Right lobe of liver (tissue), 6 donors: Measurements from ENCODE around the gene FGD2. TPM values are rescaled to one million over a fixed set of nuclear protein-coding genes. Genes with fewer than 3 reads are reported as not detected.

Source experiments
- ATAC-seq, 4 donors: fragments of 200-7000 bp; cut with Tn5 transposase; one replicate each; pipeline ENCODE4 v1.9.1; 2020; ENCODE audit warnings: mild to moderate bottlenecking in 4 of 4, moderate library complexity in 4 of 4
- DNase-seq, 3 donors: peaks; one replicate each; pipeline ENCODE4 v3.0.0-alpha.2; 2020
- H3K27ac ChIP-seq, 3 donors: fragments of 200-600 bp; one replicate each; pipeline ENCODE4 v1.8.0; 2022
- H3K27me3 ChIP-seq, 2 donors: fragments of 200-600 bp; one replicate each; pipeline ENCODE4 v1.8.0; 2022
- H3K36me3 ChIP-seq, 4 donors: fragments of 200-600 bp; sonication (generic) in 1 of 4; one replicate each; pipeline versions ENCODE4 v1.5.1 to v1.8.0; 2017 to 2022; ENCODE audit warnings: control low read depth in 1 of 4
- H3K4me1 ChIP-seq, 4 donors: fragments of 200-600 bp; sonication (generic) in 1 of 4; one replicate each; pipeline versions ENCODE4 v1.5.1 to v1.8.0; 2017 to 2022; ENCODE audit warnings: control low read depth in 1 of 4
- H3K4me3 ChIP-seq, 3 donors: fragments of 200-600 bp; one replicate each; pipeline ENCODE4 v1.8.0; 2022
- H3K9me3 ChIP-seq, 4 donors: fragments of 200-600 bp; sonication (generic) in 1 of 4; one replicate each; pipeline versions ENCODE4 v1.5.1 to v1.8.0; 2017 to 2022; ENCODE audit warnings: control low read depth in 1 of 4
- CTCF ChIP-seq, 4 donors: fragments of 200-600 bp in 3 of 4; fragments of 450-650 bp in 1 of 4; IDR thresholded peaks; one replicate each; pipeline versions ENCODE4 v1.5.1 to v1.8.0; 2016 to 2022; ENCODE audit warnings: antibody characterized with exemption in 4 of 4, mild to moderate bottlenecking in 2 of 4
- POLR2A ChIP-seq: fragments of 450-650 bp; IDR thresholded peaks from one replicate; pipeline ENCODE4 v1.6.1; 2017; ENCODE audit warnings: antibody characterized with exemption, mild to moderate bottlenecking
- WGBS: methylation state at CpG from one replicate; pipeline ENCODE4 v1.1.6; 2018; ENCODE audit warnings: low coverage, low lambda C conversion rate; ENCODE audit not compliant: insufficient coverage; ENCODE audit errors: missing lambda C conversion rate; 5-methylcytosine and 5-hydroxymethylcytosine counted together
- intact Hi-C, 2 donors: fragments of 100-400 bp; cut with DNase I; formaldehyde crosslinking; loops; one replicate each; pipeline versions ENCODE4 v1.11.2 to v1.14.1; 2022
- total RNA-seq, 6 experiments: library from RNA; depleted of rRNA in 2 of 6; stranded (reverse); fragments of >200 nt in 2 of 6; fragmentation: NEBNext Ultra II Directional in 3 of 6; extraction: Animal tissue kit (Norgen Biotek cat#: 25700) in 3 of 6; gene quantifications; one replicate each; pipeline versions ENCODE4 v1.1.0 to v1.2.4, GENCODE V29; 2016 to 2023
- donor health status: DM: no; HTN: yes; CAD: no.
- donor health status: DM: no; HTN: no; CAD: no.
- donor health status: DM: no; HTN: no; CAD: no.
- donor health status: DM: no; HTN: yes; CAD: no.
- donor health status: DM: no; HTN: yes; CAD: no.

Gene FGD2
- total RNA-seq, 6 experiments from 2014 or later, result 6.6 to 15.6 (median 9.6) TPM

GRCh38 chr6:36963451-36964290, 41.8 kb upstream of the FGD2 start:
- H3K27ac ChIP-seq, result no peak overlapping the region
- no peak for TF ChIP-seq POLR2A
- no peak for TF ChIP-seq CTCF (IDR thresholded peaks at IDR 0.05)
- 94% methylated on average over 3 of the region's 11 CpGs for WGBS

GRCh38 chr6:36964349-36964748, 41.1 kb upstream of the FGD2 start:
- ATAC-seq (no peak), DNase-seq (no peak)
- H3K27ac ChIP-seq, result no peak overlapping the region
- WGBS, result 81% methylated on average over 5 of the region's 6 CpGs
- TF ChIP-seq CTCF (IDR thresholded peaks at IDR 0.05), result no peak
- no peak for TF ChIP-seq POLR2A
- H3K27me3 ChIP-seq, result no peaks in the 10 kb centered on the region
- no peaks in the 10 kb centered on the region for H3K4me1 ChIP-seq
- no peaks in the 10 kb centered on the region for H3K9me3 ChIP-seq
- no peak overlapping the region for H3K4me3 ChIP-seq
- intact Hi-C loops, result no loop called here
- peaks cover 0 to 21% (median 14%) of the 10 kb centered on the region in 4 donors for H3K36me3 ChIP-seq

More at GRCh38 chr6:36963451-36964290, 41.8 kb upstream of the FGD2 start:
- H3K27me3 ChIP-seq, result no peaks in the 10 kb centered on the region
- H3K4me1 ChIP-seq, result no peaks in the 10 kb centered on the region
- intact Hi-C loops, result no loop called here
- DNase-seq, result peak in 1 of 3 donors; percentile 47
- peak in 2 of 4 donors; percentile 7 for ATAC-seq
- no peaks in the 10 kb centered on the region for H3K9me3 ChIP-seq
- no peak overlapping the region for H3K4me3 ChIP-seq
- peaks cover 0 to 14% (median 10%) of the 10 kb centered on the region in 4 donors for H3K36me3 ChIP-seq

- Histone ChIP-seq H3K9me3 (no peaks in the 10 kb centered on the region), H3K27me3 (no peaks in the 10 kb centered on the region), H3K27ac (no peak overlapping the region), H3K4me3 (no peak overlapping the region), H3K4me1 (no peaks in the 10 kb centered on the region), H3K36me3 (peaks cover 0 to 27% (median 17%) of the 10 kb centered on the region in 4 donors)
- no peak for TF ChIP-seq POLR2A
- no peak for TF ChIP-seq CTCF (IDR thresholded peaks at IDR 0.05)
- WGBS, result 92% methylated on average over 4 of the region's 4 CpGs
- ATAC-seq, result no peak
- intact Hi-C loops, result no loop called here
- no peak for DNase-seq
These were observed 40.5 kb upstream of the FGD2 start for GRCh38 chr6:36964908-36965307.

GRCh38 chr6:36967301-36967700, 38.2 kb upstream of the FGD2 start:
- Histone ChIP-seq H3K36me3 (peaks cover 0 to 50% (median 31%) of the 10 kb centered on the region in 4 donors), H3K27ac (no peak overlapping the region), H3K4me3 (no peak overlapping the region), H3K9me3 (no peaks in the 10 kb centered on the region), H3K4me1 (no peaks in the 10 kb centered on the region), H3K27me3 (no peaks in the 10 kb centered on the region)
- WGBS, result 14% methylated on average over 1 of the region's 3 CpGs
- no peak for DNase-seq
- intact Hi-C loops, result no loop called here
- peak in 1 of 4 donors; percentile 37 for ATAC-seq
- TF ChIP-seq CTCF (IDR thresholded peaks at IDR 0.05) (no peak), POLR2A (no peak)
